Brain microvascular endothelial cell (primary cell): Measurements from ENCODE around the gene CDHR4.
"Not testable (repeated sequence)": the region's sequence is repeated elsewhere in the genome, so short reads cannot be mapped to it uniquely, and the experiment has no call there.

ENCODE experiments used
- DNase-seq: peaks from one replicate; pipeline ENCODE4 v3.0.0-alpha.2; 2020
- H3K27ac ChIP-seq: fragments of 250-450 bp; sonication (Bioruptor Pico); 2 replicates; pipeline ENCODE4 v1.5.1; 2020; ENCODE audit warnings: mild to moderate bottlenecking, moderate library complexity
- H3K27me3 ChIP-seq: fragments of 250-450 bp; sonication (Bioruptor Pico); replicated peaks from 2 replicates; pipeline ENCODE4 v1.5.1; 2020; ENCODE audit warnings: mild to moderate bottlenecking
- H3K36me3 ChIP-seq: fragments of 250-450 bp; sonication (Bioruptor Pico); replicated peaks from 2 replicates; pipeline ENCODE4 v1.5.1; 2020; ENCODE audit warnings: mild to moderate bottlenecking
- H3K4me3 ChIP-seq: 2 replicates; pipeline ENCODE4 v1.5.1; 2011; ENCODE audit warnings: low read depth, mild to moderate bottlenecking, control low read depth, low read length, moderate library complexity
- CTCF ChIP-seq: IDR thresholded peaks from 2 replicates; pipeline ENCODE4 v1.5.1; 2011; ENCODE audit warnings: low read depth, mild to moderate bottlenecking, moderate library complexity, low read length, control low read depth, inconsistent platforms; ENCODE audit errors: missing control alignments
- in situ Hi-C: cut with HindIII; loops from 2 replicates; pipeline ENCODE4 v1.10.0; 2017; ENCODE audit warnings: low sequenced_read_pairs, low pct_ligation_motif_present

The CDHR4 gene

GRCh38 chr3:49779358-49780079 lies 20.2 kb downstream of the CDHR4 start:
- no peak for TF ChIP-seq CTCF
- H3K27ac ChIP-seq, result no peak overlapping the region
- H3K27me3 ChIP-seq, result no peaks in the 10 kb centered on the region
- no peak overlapping the region for H3K4me3 ChIP-seq
- peaks cover 8% of the 10 kb centered on the region for H3K36me3 ChIP-seq
- DNase-seq, result no peak
- in situ Hi-C loops, result no loop called here

GRCh38 chr3:49776101-49776500 lies 23.6 kb downstream of the CDHR4 start:
- DNase-seq, H3K36me3 ChIP-seq, H3K4me3 ChIP-seq, H3K27me3 ChIP-seq, H3K27ac ChIP-seq, in situ Hi-C loops: not testable (repeated sequence)

GRCh38 chr3:49775538-49775937 lies 24.1 kb downstream of the CDHR4 start:
- TF ChIP-seq CTCF, result no peak
- in situ Hi-C loops, result no loop called here
- Histone ChIP-seq H3K27me3 (no peaks in the 10 kb centered on the region), H3K36me3 (no peaks in the 10 kb centered on the region), H3K27ac (no peak overlapping the region), H3K4me3 (no peak overlapping the region)
- no peak for DNase-seq

- Histone ChIP-seq H3K36me3 (no peaks in the 10 kb centered on the region), H3K4me3 (no peak overlapping the region), H3K27me3 (no peaks in the 10 kb centered on the region), H3K27ac (no peak overlapping the region)
- no peak for TF ChIP-seq CTCF
- in situ Hi-C loops, result no loop called here
- no peak for DNase-seq
Observed at GRCh38 chr3:49772703-49773102, 27.0 kb downstream of the CDHR4 start.

GRCh38 chr3:49771340-49771938 lies 28.2 kb downstream of the CDHR4 start:
- TF ChIP-seq CTCF, result no peak
- Histone ChIP-seq H3K4me3 (no peak overlapping the region), H3K27ac (no peak overlapping the region), H3K27me3 (no peaks in the 10 kb centered on the region), H3K36me3 (no peaks in the 10 kb centered on the region)
- no peak for DNase-seq
- in situ Hi-C loops, result no loop called here

GRCh38 chr3:49769926-49770325 lies 29.7 kb downstream of the CDHR4 start:
- H3K36me3 ChIP-seq, result no peaks in the 10 kb centered on the region
- no peaks in the 10 kb centered on the region for H3K27me3 ChIP-seq
- in situ Hi-C loops, result no loop called here
- no peak overlapping the region for H3K4me3 ChIP-seq
- DNase-seq, result no peak
- TF ChIP-seq CTCF, result no peak
- no peak overlapping the region for H3K27ac ChIP-seq
